CD14-positive monocyte (primary cell): ENCODE measurements around the gene ERF. TPM values are rescaled to one million over a fixed set of nuclear protein-coding genes. Genes with fewer than 3 reads are reported as not detected.

ENCODE experiments used
- DNase-seq, 3 donors: peaks; one replicate each; pipeline ENCODE4 v3.0.0-alpha.2; 2011 to 2022
- H2AFZ ChIP-seq: 2 replicates; pipeline ENCODE4 v1.6.0; 2012; ENCODE audit warnings: mild to moderate bottlenecking, low read depth, low read length, inconsistent platforms; ENCODE audit not compliant: insufficient read depth, poor library complexity, severe bottlenecking
- H3K27ac ChIP-seq, 2 donors: 1 replicate in 1 of 2; 2 replicates in 1 of 2; pipeline ENCODE4 v1.5.1; 2012 to 2013; ENCODE audit warnings: low read length in 2 of 2, control low read depth in 1 of 2, inconsistent platforms in 1 of 2, low read depth in 1 of 2, mild to moderate bottlenecking in 1 of 2
- H3K27me3 ChIP-seq, 2 donors: one replicate each; pipeline versions ENCODE4 v1.6.0 to v1.6.1; 2011 to 2013; ENCODE audit warnings: low read length in 2 of 2; ENCODE audit not compliant: control insufficient read depth in 2 of 2, insufficient read depth in 2 of 2
- H3K36me3 ChIP-seq, 2 donors: replicated peaks in 1 of 2; 1 replicate in 1 of 2; 2 replicates in 1 of 2; pipeline versions ENCODE4 v1.5.1 to v1.6.1; 2012 to 2013; ENCODE audit warnings: low read length in 2 of 2, control low read depth in 1 of 2, inconsistent platforms in 1 of 2, mild to moderate bottlenecking in 1 of 2; ENCODE audit not compliant: insufficient read depth in 2 of 2, control insufficient read depth in 1 of 2
- H3K4me1 ChIP-seq, 2 donors: 1 replicate in 1 of 2; 2 replicates in 1 of 2; pipeline versions ENCODE4 v1.5.1 to v1.6.1; 2012 to 2013; ENCODE audit warnings: low read length in 2 of 2, control low read depth in 1 of 2, inconsistent platforms in 1 of 2, mild to moderate bottlenecking in 1 of 2, moderate library complexity in 1 of 2; ENCODE audit not compliant: insufficient read depth in 2 of 2, control insufficient read depth in 1 of 2
- H3K4me2 ChIP-seq: replicated peaks from 2 replicates; pipeline ENCODE3; 2012; ENCODE audit warnings: low read length, moderate library complexity, mild to moderate bottlenecking; ENCODE audit not compliant: poor library complexity, severe bottlenecking; ENCODE audit errors: extremely low read depth
- H3K4me3 ChIP-seq, 3 experiments: fragments of 200-600 bp in 1 of 3; sonication (generic) in 1 of 3; replicated peaks in 1 of 3; 1 replicate in 2 of 3; 2 replicates in 1 of 3; pipeline ENCODE4 v1.5.1; 2011 to 2013; ENCODE audit warnings: low read length in 3 of 3, mild to moderate bottlenecking in 3 of 3, control low read depth in 2 of 3, low read depth in 2 of 3, inconsistent platforms in 1 of 3, moderate library complexity in 1 of 3
- H3K79me2 ChIP-seq: 2 replicates; pipeline ENCODE4 v1.6.0; 2012; ENCODE audit warnings: mild to moderate bottlenecking, control low read depth, inconsistent platforms, low read length, moderate library complexity; ENCODE audit not compliant: insufficient read depth
- H3K9ac ChIP-seq: 2 replicates; pipeline ENCODE4 v1.6.0; 2017; ENCODE audit warnings: low read length, mild to moderate bottlenecking; ENCODE audit not compliant: insufficient read depth, poor library complexity, severe bottlenecking
- H3K9me3 ChIP-seq, 2 donors: replicated peaks in 1 of 2; 1 replicate in 1 of 2; 2 replicates in 1 of 2; pipeline versions ENCODE4 v1.5.1 to v1.6.1; 2012 to 2013; ENCODE audit warnings: low read length in 2 of 2, control low read depth in 1 of 2; ENCODE audit not compliant: control insufficient read depth in 1 of 2, insufficient read depth in 1 of 2
- H4K20me1 ChIP-seq: 2 replicates; pipeline ENCODE4 v1.6.0; 2012; ENCODE audit warnings: mild to moderate bottlenecking, low read length, control low read depth, moderate library complexity; ENCODE audit not compliant: insufficient read depth
- H3K27ac Mint-ChIP-seq, 7 donors: one replicate each; pipeline ENCODE4 v1.8.0; 2020; ENCODE audit warnings: mild to moderate bottlenecking in 7 of 7, mixed read lengths in 7 of 7, moderate library complexity in 6 of 7, inconsistent platforms in 2 of 7
- H3K27me3 Mint-ChIP-seq, 3 donors: one replicate each; pipeline ENCODE4 v1.8.0; 2021 to 2022; ENCODE audit warnings: low read depth in 3 of 3, mild to moderate bottlenecking in 3 of 3, mixed read lengths in 3 of 3, moderate library complexity in 3 of 3, inconsistent platforms in 1 of 3
- H3K36me3 Mint-ChIP-seq, 2 donors: one replicate each; pipeline ENCODE4 v1.8.0; 2020; ENCODE audit warnings: mixed read lengths in 2 of 2, inconsistent platforms in 1 of 2, mild to moderate bottlenecking in 1 of 2
- H3K4me1 Mint-ChIP-seq: one replicate; pipeline ENCODE4 v1.8.0; 2020; ENCODE audit warnings: mild to moderate bottlenecking, mixed read lengths
- H3K4me3 Mint-ChIP-seq, 2 donors: one replicate each; pipeline ENCODE4 v1.8.0; 2020; ENCODE audit warnings: mild to moderate bottlenecking in 2 of 2, mixed read lengths in 2 of 2, moderate library complexity in 1 of 2
- H3K9me3 Mint-ChIP-seq, 7 donors: one replicate each; pipeline ENCODE4 v1.8.0; 2020 to 2022; ENCODE audit warnings: mixed read lengths in 7 of 7, mild to moderate bottlenecking in 6 of 7, moderate library complexity in 6 of 7, inconsistent platforms in 2 of 7
- WGBS: methylation state at CpG from one replicate; pipeline ENCODE4 v1.1.5; 2013; ENCODE audit warnings: missing lambda C conversion rate; ENCODE audit not compliant: insufficient coverage; 5-methylcytosine and 5-hydroxymethylcytosine counted together
- intact Hi-C, 2 donors: fragments of 100-400 bp; cut with micrococcal nuclease; formaldehyde crosslinking; loops; one replicate each; pipeline versions ENCODE4 v1.15.0 to v1.15.1; 2023
- polyA plus RNA-seq, 3 donors: library from polyadenylated mRNA; depleted of rRNA in 1 of 3; unstranded in 2 of 3; stranded (reverse) in 1 of 3; fragments of 300-500 nt in 2 of 3; fragments of >200 nt in 1 of 3; fragmentation: Illumina TruSeq in 2 of 3; gene quantifications; 1 replicate in 2 of 3; 2 replicates in 1 of 3; pipeline ENCODE4 v1.2.3, GENCODE V29; 2012 to 2021
- TF ChIP-seq, protein P1 (sequence below): fragments of 200-600 bp; IDR thresholded peaks from one replicate; pipeline ENCODE4 v1.8.0; 2022; ENCODE audit warnings: antibody characterized with exemption, mild to moderate bottlenecking

The ERF gene
- polyA plus RNA-seq, 3 donors, result 2.3 to 42.6 (median 3.4) TPM

DNA sequence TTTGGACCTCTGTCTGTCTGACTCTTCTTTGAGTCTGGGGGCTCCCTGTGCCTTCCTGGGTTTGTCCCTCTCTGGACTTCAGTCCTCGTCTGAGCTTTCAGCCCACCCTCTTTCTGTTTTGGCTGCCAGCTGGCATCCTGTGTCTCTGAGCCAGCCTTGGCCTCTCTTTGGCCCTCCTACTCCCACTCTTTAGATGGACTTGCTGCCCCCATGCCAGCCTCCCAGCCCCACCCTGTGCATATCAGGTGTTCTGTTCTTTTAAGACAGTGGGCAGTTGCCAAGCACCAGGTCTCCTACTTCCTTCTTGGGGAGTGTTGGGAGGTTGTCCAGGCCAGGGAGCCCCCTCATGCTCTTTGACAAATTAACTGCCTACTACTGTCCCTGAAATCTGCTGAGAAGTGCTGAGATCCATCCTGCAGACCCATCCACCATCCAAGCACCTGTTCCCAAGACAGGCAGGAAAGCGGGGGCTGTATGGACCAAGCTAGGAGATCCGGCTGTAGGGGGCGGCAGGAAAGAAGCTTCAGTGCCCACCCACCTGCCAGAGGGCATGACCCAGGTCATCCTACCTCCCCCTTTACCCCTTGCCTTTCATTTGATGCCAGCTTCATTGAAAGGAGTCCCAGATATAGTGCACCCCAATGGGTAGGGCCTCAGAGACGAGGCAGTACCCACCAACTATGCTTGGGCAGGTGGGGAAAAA is 23.7 kb upstream of the ERF start:
- peak in 1 of 3 donors; percentile 3 for DNase-seq
- peak overlapping the region in 1 of 2 donors; percentile 80 for H3K4me3 Mint-ChIP-seq
- TF ChIP-seq, protein P1, sequence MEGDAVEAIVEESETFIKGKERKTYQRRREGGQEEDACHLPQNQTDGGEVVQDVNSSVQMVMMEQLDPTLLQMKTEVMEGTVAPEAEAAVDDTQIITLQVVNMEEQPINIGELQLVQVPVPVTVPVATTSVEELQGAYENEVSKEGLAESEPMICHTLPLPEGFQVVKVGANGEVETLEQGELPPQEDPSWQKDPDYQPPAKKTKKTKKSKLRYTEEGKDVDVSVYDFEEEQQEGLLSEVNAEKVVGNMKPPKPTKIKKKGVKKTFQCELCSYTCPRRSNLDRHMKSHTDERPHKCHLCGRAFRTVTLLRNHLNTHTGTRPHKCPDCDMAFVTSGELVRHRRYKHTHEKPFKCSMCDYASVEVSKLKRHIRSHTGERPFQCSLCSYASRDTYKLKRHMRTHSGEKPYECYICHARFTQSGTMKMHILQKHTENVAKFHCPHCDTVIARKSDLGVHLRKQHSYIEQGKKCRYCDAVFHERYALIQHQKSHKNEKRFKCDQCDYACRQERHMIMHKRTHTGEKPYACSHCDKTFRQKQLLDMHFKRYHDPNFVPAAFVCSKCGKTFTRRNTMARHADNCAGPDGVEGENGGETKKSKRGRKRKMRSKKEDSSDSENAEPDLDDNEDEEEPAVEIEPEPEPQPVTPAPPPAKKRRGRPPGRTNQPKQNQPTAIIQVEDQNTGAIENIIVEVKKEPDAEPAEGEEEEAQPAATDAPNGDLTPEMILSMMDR, result no peak
- no peaks in the 10 kb centered on the region for H3K9me3 Mint-ChIP-seq
- peaks cover 22 to 40% of the 10 kb centered on the region in 2 donors for H3K36me3 ChIP-seq
- WGBS, result 50% methylated on average over 1 of the region's 5 CpGs
- peaks cover 30 to 41% of the 10 kb centered on the region in 2 donors for H3K36me3 Mint-ChIP-seq
- H3K27me3 Mint-ChIP-seq, result peaks cover 0 to 5% (median 2%) of the 10 kb centered on the region in 3 donors
- H3K9ac ChIP-seq, result no peak overlapping the region
- H3K4me1 Mint-ChIP-seq, result peaks cover 41% of the 10 kb centered on the region
- H3K79me2 ChIP-seq, result peaks cover 78% of the 10 kb centered on the region
- H3K4me3 ChIP-seq, result peak overlapping the region in 1 of 3 experiments; percentile 86
- no peak overlapping the region for H3K27ac ChIP-seq
- intact Hi-C loops, result no loop called here
- H3K27ac Mint-ChIP-seq, result peak overlapping the region in 1 of 7 donors; percentile 38
- peaks cover 69% of the 10 kb centered on the region for H4K20me1 ChIP-seq
- H3K4me2 ChIP-seq, result peak overlapping the region; percentile 79
- H3K27me3 ChIP-seq, result no peaks in the 10 kb centered on the region
- peaks cover 45 to 75% of the 10 kb centered on the region in 2 donors for H3K4me1 ChIP-seq
- H2AFZ ChIP-seq, result no peak overlapping the region
- no peaks in the 10 kb centered on the region for H3K9me3 ChIP-seq

DNA sequence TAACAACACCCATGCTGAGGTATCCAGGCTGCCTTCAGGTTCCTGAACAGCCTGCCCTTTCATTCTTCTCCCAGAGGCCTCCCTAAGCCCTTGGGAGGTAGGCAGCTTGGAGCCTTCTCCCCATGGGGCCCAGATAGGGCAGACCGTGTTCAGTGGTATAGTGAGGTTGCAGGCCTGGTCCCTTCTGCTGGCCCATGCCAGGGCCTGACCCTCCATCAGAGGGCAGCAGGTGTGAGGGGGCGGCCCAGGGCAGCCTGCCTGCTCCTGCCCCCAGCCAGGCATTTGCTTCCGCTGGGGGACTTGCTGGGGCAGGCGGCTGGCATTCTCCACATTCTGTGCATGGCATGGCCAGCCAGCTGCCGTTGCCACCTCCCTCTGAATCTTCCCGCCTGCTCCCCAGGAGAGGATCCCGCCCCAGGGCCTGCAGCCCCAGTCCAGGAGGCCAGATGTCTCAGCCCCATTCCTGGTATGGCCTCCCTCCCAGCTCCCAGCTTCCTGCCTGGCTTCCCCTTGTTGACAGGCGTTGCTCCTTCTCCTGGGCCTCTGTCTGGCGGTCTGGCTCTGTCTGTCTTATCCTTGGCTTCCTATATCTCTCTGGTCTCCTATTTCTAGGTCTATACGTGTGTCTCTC is 23.0 kb upstream of the ERF start:
- Histone ChIP-seq H3K4me1 (peaks cover 40 to 68% of the 10 kb centered on the region in 2 donors), H3K9ac (no peak overlapping the region), H3K79me2 (peaks cover 82% of the 10 kb centered on the region), H3K36me3 (peaks cover 29 to 47% of the 10 kb centered on the region in 2 donors), H3K27me3 (no peaks in the 10 kb centered on the region), H3K4me2 (no peak overlapping the region), H3K9me3 (no peaks in the 10 kb centered on the region), H3K4me3 (no peak overlapping the region), H3K27ac (no peak overlapping the region), H4K20me1 (peaks cover 72% of the 10 kb centered on the region), H2AFZ (no peak overlapping the region)
- Mint-ChIP-seq H3K27ac (no peak overlapping the region), H3K9me3 (no peaks in the 10 kb centered on the region), H3K36me3 (peaks cover 36 to 48% of the 10 kb centered on the region in 2 donors), H3K27me3 (peaks cover 0 to 5% (median 2%) of the 10 kb centered on the region in 3 donors), H3K4me3 (no peak overlapping the region), H3K4me1 (peaks cover 41% of the 10 kb centered on the region)
- intact Hi-C loops, result no loop called here
- TF ChIP-seq, protein P1, result no peak
- 60% methylated on average over 9 of the region's 10 CpGs for WGBS
- DNase-seq, result peak in 1 of 3 donors; percentile 3
